Panc1 (cell line): ENCODE results near the gene TENM3. TPM values are rescaled to one million over a fixed set of nuclear protein-coding genes. Genes with fewer than 3 reads are reported as not detected.

ENCODE experiments used
- ATAC-seq: fragments of 200-7000 bp; cut with Tn5 transposase; 2 replicates; pipeline ENCODE4 v1.9.1; 2020; ENCODE audit warnings: mild to moderate bottlenecking, moderate library complexity
- BruUV-seq: library from RNA; stranded (reverse); fragments of 400-500 nt; replicated peaks from 2 replicates; lab custom pipeline; 2021; lab: Mats Ljungman, UMichigan
- CTCF ChIA-PET: fragments of 300-600 bp; sonication (Branson Sonifier 250); formaldehyde crosslinking; loops from one replicate; lab custom pipeline; 2022; ENCODE audit warnings: antibody characterized with exemption; lab: Charles Lee
- POLR2A ChIA-PET: fragments of 300-600 bp; sonication (Branson Sonifier 250); formaldehyde crosslinking; loops from one replicate; lab custom pipeline; 2022; ENCODE audit warnings: antibody characterized with exemption; lab: Charles Lee
- DNase-seq: peaks from one replicate; pipeline ENCODE4 v3.0.0-alpha.2; 2010; ENCODE audit warnings: low read depth, low spot score
- H3K27ac ChIP-seq: 2 replicates; pipeline ENCODE4 v1.5.1; 2011; ENCODE audit warnings: mild to moderate bottlenecking, low read length, inconsistent platforms
- H3K27me3 ChIP-seq: fragments of 200-500 bp; sonication (Bioruptor generic); 2 replicates; pipeline ENCODE4 v1.6.0; 2014; ENCODE audit warnings: low read length, inconsistent platforms; ENCODE audit not compliant: control insufficient read depth, insufficient read depth
- H3K36me3 ChIP-seq: fragments of 200-500 bp; sonication (Bioruptor generic); 2 replicates; pipeline ENCODE4 v1.5.1; 2014; ENCODE audit warnings: inconsistent platforms, mild to moderate bottlenecking, low read length, moderate library complexity; ENCODE audit not compliant: control insufficient read depth, insufficient read depth
- H3K4me1 ChIP-seq: 2 replicates; pipeline ENCODE4 v1.5.1; 2011; ENCODE audit warnings: inconsistent platforms, mild to moderate bottlenecking, low read length, moderate library complexity; ENCODE audit not compliant: control insufficient read depth, insufficient read depth
- H3K4me3 ChIP-seq, 2 experiments: 2 replicates each; pipeline ENCODE4 v1.5.1; 2011 to 2012; ENCODE audit warnings: low read depth in 2 of 2, low read length in 2 of 2, mild to moderate bottlenecking in 2 of 2, inconsistent platforms in 1 of 2, moderate library complexity in 1 of 2
- H3K9me3 ChIP-seq: fragments of 200-500 bp; sonication (Bioruptor generic); 2 replicates; pipeline ENCODE4 v1.5.1; 2014; ENCODE audit warnings: low read depth, mild to moderate bottlenecking, inconsistent platforms, low read length, moderate library complexity; ENCODE audit not compliant: control insufficient read depth, insufficient read depth
- CTCF ChIP-seq: fragments of 450-650 bp; IDR thresholded peaks from 2 replicates; pipeline ENCODE4 v1.5.1; 2017; ENCODE audit warnings: mild to moderate bottlenecking
- POLR2AphosphoS5 ChIP-seq: IDR thresholded peaks from 2 replicates; pipeline ENCODE4 v1.6.1; 2012; ENCODE audit warnings: mild to moderate bottlenecking, low read depth, low read length, moderate library complexity
- REST ChIP-seq, 2 experiments: IDR thresholded peaks; 2 replicates each; pipeline ENCODE4 v1.6.1; 2011 to 2012; ENCODE audit warnings: low read depth in 2 of 2, control low read depth in 1 of 2, low read length in 1 of 2, mild to moderate bottlenecking in 1 of 2, moderate library complexity in 1 of 2; ENCODE audit not compliant: insufficient read depth in 1 of 2
- SIN3A ChIP-seq: IDR thresholded peaks from 2 replicates; pipeline ENCODE4 v1.6.1; 2012; ENCODE audit warnings: low read depth, mild to moderate bottlenecking, low read length, moderate library complexity, borderline replicate concordance; ENCODE audit not compliant: insufficient read depth
- TCF7L2 ChIP-seq: IDR thresholded peaks from 2 replicates; pipeline ENCODE4 v1.6.1; 2011; ENCODE audit warnings: mild to moderate bottlenecking, low read depth, low read length, inconsistent platforms
- in situ Hi-C: cut with HindIII; loops from 2 replicates; pipeline ENCODE4 v1.10.0; 2016; ENCODE audit warnings: low sequenced_read_pairs, low pct_unique_long_range_greater_than_20kb
- intact Hi-C: fragments of 100-400 bp; cut with micrococcal nuclease; formaldehyde crosslinking; loops from one replicate; pipeline ENCODE4 v1.10.0; 2022; ENCODE audit not compliant: unreplicated experiment
- total RNA-seq: library from RNA; stranded (reverse); gene quantifications from one replicate; pipeline ENCODE4 v1.2.1, GENCODE V29; 2021; ENCODE audit not compliant: unreplicated experiment

TENM3 gene
- total RNA-seq, 1 experiment from 2014 or later: 0.95 TPM

- no peak overlapping the region for H3K4me3 ChIP-seq
- TF ChIP-seq SIN3A (no peak), POLR2AphosphoS5 (no peak)
- no peak for ATAC-seq
- H3K9me3 ChIP-seq: no peaks in the 10 kb centered on the region
- CTCF ChIA-PET: no interaction called here
- H3K4me1 ChIP-seq: no peaks in the 10 kb centered on the region
- no peaks in the 10 kb centered on the region for H3K27me3 ChIP-seq
- H3K36me3 ChIP-seq: no peaks in the 10 kb centered on the region
- DNase-seq: no peak
- in situ Hi-C loops: no loop called here
- POLR2A ChIA-PET: no interaction called here
- no peak overlapping the region for H3K27ac ChIP-seq
- intact Hi-C loops: no loop called here
- BruUV-seq: no TSS peak
Measured at GRCh38 chr4:182251116-182251515, 7.9 kb downstream of the TENM3 start.

- Histone ChIP-seq H3K9me3 (no peaks in the 10 kb centered on the region), H3K4me1 (no peaks in the 10 kb centered on the region), H3K36me3 (no peaks in the 10 kb centered on the region), H3K27ac (no peak overlapping the region), H3K4me3 (no peak overlapping the region), H3K27me3 (no peaks in the 10 kb centered on the region)
- DNase-seq: no peak
- BruUV-seq: no TSS peak
- CTCF ChIA-PET: no interaction called here
- no peak for ATAC-seq
- no peak for TF ChIP-seq POLR2AphosphoS5
- no peak for TF ChIP-seq REST (IDR thresholded peaks at IDR 0.05; ENCODE audit: insufficient read depth in 1 of 2, low read depth in 2 of 2, low read length in 1 of 2)
- TF ChIP-seq SIN3A: no peak
- TF ChIP-seq TCF7L2: no peak
- TF ChIP-seq CTCF: no peak
- POLR2A ChIA-PET: no interaction called here
- intact Hi-C loops: no loop called here
- in situ Hi-C loops: no loop called here
Measured at GRCh38 chr4:182252220-182252619, 9.0 kb downstream of the TENM3 start.

GRCh38 chr4:182254026-182254780 lies 11.0 kb downstream of the TENM3 start:
- Histone ChIP-seq H3K4me3 (no peak overlapping the region), H3K36me3 (no peaks in the 10 kb centered on the region), H3K4me1 (no peaks in the 10 kb centered on the region), H3K27me3 (no peaks in the 10 kb centered on the region), H3K9me3 (no peaks in the 10 kb centered on the region), H3K27ac (no peak overlapping the region)
- no TSS peak for BruUV-seq
- TF ChIP-seq REST (IDR thresholded peaks at IDR 0.05; ENCODE audit: insufficient read depth in 1 of 2, low read depth in 2 of 2, low read length in 1 of 2) (no peak), TCF7L2 (no peak), CTCF (no peak), POLR2AphosphoS5 (no peak), SIN3A (no peak)
- intact Hi-C loops (no loop called here), in situ Hi-C loops (no loop called here)
- ChIA-PET POLR2A (no interaction called here), CTCF (no interaction called here)
- DNase-seq (no peak), ATAC-seq (no peak)
